B cell (primary cell): Measurements from ENCODE around the gene PLIN4. TPM values are rescaled to one million over a fixed set of nuclear protein-coding genes. Genes with fewer than 3 reads are reported as not detected.
A peak's percentile ranks its signal among the peaks of the same experiment; 100 is the strongest.

Experiments used
- ATAC-seq: fragments of 200-7000 bp; cut with Tn5 transposase; one replicate; pipeline ENCODE4 v1.10.0; 2021; ENCODE audit warnings: low read depth, mild to moderate bottlenecking, moderate number of reproducible peaks, moderate library complexity
- CTCF ChIA-PET: fragments of 350-600 bp; sonication (Branson Sonifier 250); formaldehyde crosslinking; loops from one replicate; lab custom pipeline; 2021; ENCODE audit warnings: antibody characterized with exemption, inconsistent platforms; lab: Charles Lee
- POLR2A ChIA-PET: fragments of 350-600 bp; sonication (Branson Sonifier 250); formaldehyde crosslinking; loops from one replicate; lab custom pipeline; 2021; ENCODE audit warnings: antibody characterized with exemption; lab: Charles Lee
- DNase-seq: peaks from one replicate; pipeline ENCODE4 v3.0.0; 2013
- H2AFZ ChIP-seq: 2 replicates; pipeline ENCODE4 v1.6.1; 2012; ENCODE audit warnings: mild to moderate bottlenecking, low read depth, low read length; ENCODE audit not compliant: insufficient read depth, poor library complexity, severe bottlenecking
- H3K27ac ChIP-seq, 2 donors: 1 replicate in 1 of 2; 2 replicates in 1 of 2; pipeline ENCODE4 v1.5.1; 2012 to 2013; ENCODE audit warnings: low read length in 2 of 2, mild to moderate bottlenecking in 2 of 2, moderate library complexity in 1 of 2
- H3K27me3 ChIP-seq, 4 experiments: fragments of 200-600 bp in 1 of 4; sonication (generic) in 1 of 4; replicated peaks in 1 of 4; 1 replicate in 2 of 4; 2 replicates in 2 of 4; pipeline versions ENCODE4 v1.6.1 to v1.7.0; 2013 to 2016; ENCODE audit warnings: low read length in 3 of 4, mild to moderate bottlenecking in 2 of 4, mixed read lengths in 1 of 4, moderate library complexity in 1 of 4; ENCODE audit not compliant: insufficient read depth in 4 of 4, control insufficient read depth in 3 of 4; ENCODE audit errors: control extremely low read depth in 1 of 4
- H3K36me3 ChIP-seq, 2 experiments: replicated peaks in 1 of 2; 1 replicate in 1 of 2; 2 replicates in 1 of 2; pipeline versions ENCODE4 v1.6.1 to v1.7.1; 2013; ENCODE audit warnings: low read length in 1 of 2; ENCODE audit not compliant: insufficient read depth in 2 of 2, control insufficient read depth in 1 of 2; ENCODE audit errors: control extremely low read depth in 1 of 2, extremely low read depth in 1 of 2
- H3K4me1 ChIP-seq, 2 donors: fragments of 200-600 bp in 1 of 2; sonication (generic) in 1 of 2; 1 replicate in 1 of 2; 2 replicates in 1 of 2; pipeline versions ENCODE4 v1.5.1 to v1.6.1; 2013 to 2017; ENCODE audit warnings: low read length in 2 of 2; ENCODE audit not compliant: control insufficient read depth in 2 of 2, insufficient read depth in 2 of 2
- H3K4me2 ChIP-seq: replicated peaks from 2 replicates; pipeline ENCODE3; 2012; ENCODE audit warnings: mild to moderate bottlenecking, low read depth, low read length; ENCODE audit not compliant: poor library complexity, severe bottlenecking
- H3K4me3 ChIP-seq, 5 experiments: fragments of 200-600 bp in 1 of 5; sonication (generic) in 1 of 5; 1 replicate in 3 of 5; 2 replicates in 2 of 5; pipeline versions ENCODE4 v1.5.1 to v1.7.0; 2011 to 2016; ENCODE audit warnings: low read length in 4 of 5, mild to moderate bottlenecking in 4 of 5, low read depth in 2 of 5, control low read depth in 1 of 5, moderate library complexity in 1 of 5; ENCODE audit not compliant: insufficient read depth in 1 of 5; ENCODE audit errors: control extremely low read depth in 1 of 5, extremely low read depth in 1 of 5
- H3K79me2 ChIP-seq: fragments of 200-600 bp; sonication (generic); one replicate; pipeline ENCODE4 v1.6.0; 2016; ENCODE audit warnings: low read length; ENCODE audit not compliant: control insufficient read depth, insufficient read depth
- H3K9ac ChIP-seq: fragments of 200-600 bp; sonication (generic); 2 replicates; pipeline ENCODE4 v1.6.1; 2017; ENCODE audit warnings: mild to moderate bottlenecking, low read length, moderate library complexity
- H3K9me3 ChIP-seq, 3 donors: one replicate each; pipeline versions ENCODE4 v1.6.1 to v1.7.1; 2013; ENCODE audit warnings: low read length in 2 of 3; ENCODE audit not compliant: control insufficient read depth in 2 of 3, insufficient read depth in 1 of 3; ENCODE audit errors: control extremely low read depth in 1 of 3
- H4K20me1 ChIP-seq: 2 replicates; pipeline ENCODE4 v1.6.0; 2012; ENCODE audit warnings: mild to moderate bottlenecking, low read length; ENCODE audit not compliant: insufficient read depth, control insufficient read depth, poor library complexity, severe bottlenecking
- H3K27ac Mint-ChIP-seq: one replicate; pipeline ENCODE4 v1.8.0; 2021; ENCODE audit warnings: mixed read lengths
- H3K27me3 Mint-ChIP-seq: one replicate; pipeline ENCODE4 v1.8.0; 2021; ENCODE audit warnings: mixed read lengths
- H3K4me1 Mint-ChIP-seq: one replicate; pipeline ENCODE4 v1.8.0; 2021; ENCODE audit warnings: mixed read lengths
- H3K4me3 Mint-ChIP-seq: one replicate; pipeline ENCODE4 v1.8.0; 2021; ENCODE audit warnings: mixed read lengths
- H3K9me3 Mint-ChIP-seq: one replicate; pipeline ENCODE4 v1.8.0; 2022; ENCODE audit warnings: mixed read lengths; ENCODE audit not compliant: insufficient read depth
- EZH2 ChIP-seq: IDR thresholded peaks from 2 replicates; pipeline ENCODE4 v1.6.1; 2012; ENCODE audit warnings: borderline replicate concordance, low read depth, mild to moderate bottlenecking, moderate library complexity, low read length; ENCODE audit not compliant: insufficient read depth, poor library complexity, severe bottlenecking
- WGBS: methylation state at CpG from one replicate; pipeline ENCODE4 v1.1.5; 2013; ENCODE audit warnings: missing lambda C conversion rate; ENCODE audit not compliant: insufficient coverage; 5-methylcytosine and 5-hydroxymethylcytosine counted together
- intact Hi-C: fragments of 100-400 bp; cut with micrococcal nuclease; formaldehyde crosslinking; loops from one replicate; pipeline ENCODE4 v1.10.0; 2022
- polyA plus RNA-seq: library from polyadenylated mRNA; depleted of rRNA; stranded (reverse); fragments of >200 nt; gene quantifications from 2 replicates; pipeline ENCODE4 v1.2.3, GENCODE V29; 2012
- total RNA-seq, 2 donors: library from RNA; stranded (reverse); fragments of 120-200 nt in 1 of 2; gene quantifications; 1 replicate in 1 of 2; 2 replicates in 1 of 2; pipeline versions ENCODE4 v1.2.3 to v1.2.4, GENCODE V29; 2013 to 2022
- TF ChIP-seq, protein P1 (sequence below): fragments of 200-600 bp; IDR thresholded peaks from one replicate; pipeline ENCODE4 v1.8.0; 2022; ENCODE audit warnings: antibody characterized with exemption, mild to moderate bottlenecking

The PLIN4 gene
- total and polyA plus RNA-seq, 2 donors (not counting 1 experiment from before 2014, with no cell fraction given), result 0.04 to 0.07 TPM

DNA sequence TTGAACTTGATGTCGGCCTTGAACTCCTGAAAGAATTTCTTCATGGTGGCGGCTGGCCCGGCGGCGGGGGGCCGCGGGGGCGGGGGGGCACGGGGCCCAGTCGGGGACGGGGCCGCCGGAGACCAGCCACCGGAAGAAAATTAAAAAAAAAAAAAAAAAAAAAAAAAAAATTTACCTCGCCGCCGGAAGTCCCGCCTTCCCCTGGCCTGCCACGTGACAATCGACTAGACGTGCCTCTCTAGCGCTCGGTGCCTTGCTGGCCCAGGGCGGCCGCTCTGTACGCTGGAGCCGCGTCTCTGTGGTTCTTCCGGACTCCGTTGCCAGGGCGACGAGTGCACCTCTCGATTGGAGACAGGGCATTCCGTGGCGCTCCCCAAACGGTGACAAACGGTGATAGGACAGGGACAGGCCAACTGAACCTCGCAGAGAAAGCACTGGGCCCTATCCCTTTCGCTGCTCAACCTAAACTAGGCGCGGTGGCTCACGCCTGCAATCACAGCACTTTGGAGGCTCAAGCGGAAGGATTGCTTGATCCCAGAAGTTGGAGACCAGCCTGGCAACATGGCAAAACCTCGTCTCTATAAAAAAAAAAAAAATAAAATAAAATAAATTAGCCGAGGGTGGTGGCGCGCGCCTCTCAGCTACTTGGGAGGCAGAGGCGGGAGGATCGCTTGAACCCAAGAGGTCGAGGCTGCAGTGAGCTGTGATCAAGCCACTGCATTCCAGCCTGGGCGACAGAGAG lies 60.5 kb downstream of the PLIN4 start, which contains the start of gene UBXN6:
Gene UBXN6 (minus strand): TSS at position 141 of the 742 bp plus-strand sequence. CDS start 97 bp downstream, at position 44.
- no peaks in the 10 kb centered on the region for H3K9me3 ChIP-seq
- no peaks in the 10 kb centered on the region for H3K27me3 ChIP-seq
- H3K4me1 ChIP-seq, result peaks cover 9 to 19% of the 10 kb centered on the region in 2 donors
- ATAC-seq (peak; percentile 95), DNase-seq (peak; percentile 98)
- H3K9me3 Mint-ChIP-seq, result no peaks in the 10 kb centered on the region
- peak within 1 kb of the TSS; percentile 98 for H3K4me2 ChIP-seq
- peak within 1 kb of the TSS; percentile 60 to 74 for H3K27ac ChIP-seq
- H2AFZ ChIP-seq, result peak within 1 kb of the TSS; percentile 77
- POLR2A ChIA-PET, result interaction anchor here (0.7 to 1.2 kb wide), 5 partner anchors 13 to 1644 kb away, joined by 3 to 13 read pairs (median 4); partner anchors contain the start of gene CHAF1A
- H3K36me3 ChIP-seq, result peaks cover 0 to 6% of the 10 kb centered on the region in 2 experiments
- 17% methylated on average over 33 of the region's 52 CpGs for WGBS
- peaks cover 18% of the 10 kb centered on the region for H3K79me2 ChIP-seq
- peak within 1 kb of the TSS; percentile 73 for H3K9ac ChIP-seq
- CTCF ChIA-PET, result interaction anchor here (1.0 kb wide), 2 partner anchors 13 to 14 kb away, joined by 3 read pairs; no protein-coding TSS in a partner anchor
- TF ChIP-seq, protein P1, sequence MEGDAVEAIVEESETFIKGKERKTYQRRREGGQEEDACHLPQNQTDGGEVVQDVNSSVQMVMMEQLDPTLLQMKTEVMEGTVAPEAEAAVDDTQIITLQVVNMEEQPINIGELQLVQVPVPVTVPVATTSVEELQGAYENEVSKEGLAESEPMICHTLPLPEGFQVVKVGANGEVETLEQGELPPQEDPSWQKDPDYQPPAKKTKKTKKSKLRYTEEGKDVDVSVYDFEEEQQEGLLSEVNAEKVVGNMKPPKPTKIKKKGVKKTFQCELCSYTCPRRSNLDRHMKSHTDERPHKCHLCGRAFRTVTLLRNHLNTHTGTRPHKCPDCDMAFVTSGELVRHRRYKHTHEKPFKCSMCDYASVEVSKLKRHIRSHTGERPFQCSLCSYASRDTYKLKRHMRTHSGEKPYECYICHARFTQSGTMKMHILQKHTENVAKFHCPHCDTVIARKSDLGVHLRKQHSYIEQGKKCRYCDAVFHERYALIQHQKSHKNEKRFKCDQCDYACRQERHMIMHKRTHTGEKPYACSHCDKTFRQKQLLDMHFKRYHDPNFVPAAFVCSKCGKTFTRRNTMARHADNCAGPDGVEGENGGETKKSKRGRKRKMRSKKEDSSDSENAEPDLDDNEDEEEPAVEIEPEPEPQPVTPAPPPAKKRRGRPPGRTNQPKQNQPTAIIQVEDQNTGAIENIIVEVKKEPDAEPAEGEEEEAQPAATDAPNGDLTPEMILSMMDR, result no peak
- TF ChIP-seq EZH2, result no peak
- H3K27me3 Mint-ChIP-seq, result no peaks in the 10 kb centered on the region
- peaks cover 35% of the 10 kb centered on the region for H4K20me1 ChIP-seq
- H3K4me3 Mint-ChIP-seq, result peak within 1 kb of the TSS; percentile 89
- peak within 1 kb of the TSS; percentile 52 to 76 (median 64) for H3K4me3 ChIP-seq
- peaks cover 24% of the 10 kb centered on the region for H3K4me1 Mint-ChIP-seq
- intact Hi-C loops, result loop anchor here (1.0 to 5.0 kb wide), 6 partner anchors 13 to 1021 kb away; partner anchors contain the start of genes MPND, SH3GL1 and YJU2
- H3K27ac Mint-ChIP-seq, result peak within 1 kb of the TSS; percentile 95
